RWPE1 (cell line): ENCODE results near the gene TMEM184A.

Source experiments
- CTCF ChIA-PET: fragments of 350-600 bp; sonication (Branson Sonifier 250); formaldehyde crosslinking; extraction: SDS; loops from one replicate; lab custom pipeline; 2021; lab: Yijun Ruan, JAX
- POLR2A ChIA-PET: fragments of 400-600 bp; formaldehyde crosslinking; extraction: SDS; loops from one replicate; lab custom pipeline; 2020; ENCODE audit warnings: antibody characterized with exemption; ENCODE audit not compliant: low non-redundant PET; lab: Yijun Ruan, JAX
- DNase-seq: peaks from one replicate; pipeline ENCODE4 v3.0.0; 2012; ENCODE audit warnings: low spot score
- H3K27ac ChIP-seq: fragments of 450-650 bp; 2 replicates; pipeline ENCODE4 v1.5.1; 2017
- CTCF ChIP-seq: fragments of 450-650 bp; conservative IDR thresholded peaks from 2 replicates; pipeline ENCODE4 v1.5.1; 2017; ENCODE audit warnings: low read depth, mild to moderate bottlenecking

TMEM184A gene

GRCh38 chr7:1596181-1597043 lies 40.4 kb upstream of the TMEM184A start:
- CTCF ChIA-PET, result interaction anchor here (0.9 kb wide), 1 partner anchor 15 kb away, joined by 5 read pairs; no protein-coding TSS in a partner anchor
- POLR2A ChIA-PET, result no interaction called here
- H3K27ac ChIP-seq, result no peak overlapping the region
- DNase-seq, result no peak
- no peak for TF ChIP-seq CTCF

GRCh38 chr7:1595636-1596035 lies 39.6 kb upstream of the TMEM184A start:
- no peak overlapping the region for H3K27ac ChIP-seq
- POLR2A ChIA-PET, result no interaction called here
- DNase-seq, result no peak
- no peak for TF ChIP-seq CTCF
- CTCF ChIA-PET, result interaction anchor here (0.9 kb wide), 1 partner anchor 14 kb away, joined by 5 read pairs; no protein-coding TSS in a partner anchor

- TF ChIP-seq CTCF, result no peak
- ChIA-PET CTCF (no interaction called here), POLR2A (no interaction called here)
- DNase-seq, result no peak
- H3K27ac ChIP-seq, result no peak overlapping the region
Observed at GRCh38 chr7:1595027-1595426, 39.0 kb upstream of the TMEM184A start.

GRCh38 chr7:1593904-1594421 lies 38.0 kb upstream of the TMEM184A start:
- ChIA-PET CTCF (no interaction called here), POLR2A (no interaction called here)
- no peak for DNase-seq
- no peak for TF ChIP-seq CTCF
- H3K27ac ChIP-seq, result no peak overlapping the region

- POLR2A ChIA-PET, result no interaction called here
- no peak overlapping the region for H3K27ac ChIP-seq
- no peak for DNase-seq
- CTCF ChIA-PET, result interaction anchor here (0.7 kb wide), 1 partner anchor 838 kb away, joined by 3 read pairs; no protein-coding TSS in a partner anchor
- TF ChIP-seq CTCF, result no peak; the same call in 1 of the 2 replicates
Observed at GRCh38 chr7:1593091-1593866, 37.3 kb upstream of the TMEM184A start.

- no peak overlapping the region for H3K27ac ChIP-seq
- ChIA-PET CTCF (interaction anchor here (0.7 kb wide), 1 partner anchor 839 kb away, joined by 3 read pairs; no protein-coding TSS in a partner anchor), POLR2A (no interaction called here)
- TF ChIP-seq CTCF, result no peak
- no peak for DNase-seq
Observed at GRCh38 chr7:1592299-1592871, 36.4 kb upstream of the TMEM184A start.
